ENCODE results near the gene NUDCD3. TPM values are rescaled to one million over a fixed set of nuclear protein-coding genes. Genes with fewer than 3 reads are reported as not detected.

Gene NUDCD3
- total and polyA plus RNA-seq, 10 donors: 21.7 to 97.9 (median 41.3) TPM

DNA sequence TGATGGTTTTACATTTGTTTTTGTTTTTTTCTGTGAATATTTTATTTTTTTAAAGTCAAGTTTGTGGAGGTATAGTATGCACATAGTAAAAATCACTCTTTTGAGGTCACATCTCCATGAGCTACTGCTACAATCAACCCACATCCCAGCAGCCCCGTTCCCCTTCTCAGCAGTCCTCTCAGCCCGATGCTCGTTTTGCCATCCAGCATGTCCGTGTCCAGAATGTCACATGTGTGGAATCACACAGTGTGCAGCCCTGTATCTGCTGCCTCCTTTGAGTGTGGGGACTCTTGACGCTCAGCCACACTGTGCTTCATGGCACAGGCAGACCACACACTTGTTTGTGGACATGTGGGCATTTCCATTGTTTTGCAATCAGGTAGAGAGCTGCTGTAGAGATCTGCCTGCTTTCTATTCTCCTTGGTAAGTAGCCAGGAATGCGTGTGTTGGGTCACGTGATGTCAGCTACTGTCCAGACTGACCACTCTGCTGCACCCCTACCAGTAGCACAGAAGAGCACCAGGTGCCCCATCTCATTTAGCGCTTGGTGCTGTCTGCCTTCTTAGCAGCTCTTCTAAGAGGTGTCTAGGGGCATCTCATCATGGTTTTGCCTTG lies 93.4 kb downstream of the NUDCD3 start:
- H3K27ac ChIP-seq: no peak overlapping the region
- peaks cover 2 to 98% (median 34%) of the 10 kb centered on the region in 6 donors for H3K36me3 ChIP-seq
- WGBS, 5 donors: 84 to 96% (median 89%) methylated on average over 8 of the region's 8 CpGs
- intact Hi-C loops (cut with DNase I; ENCODE audit: low total_unique reads): no loop called here
- no peak for DNase-seq
- H3K4me1 ChIP-seq: peaks cover 0 to 17% (median 0%) of the 10 kb centered on the region in 6 donors
- no peak overlapping the region for H3K4me3 ChIP-seq
- no peaks in the 10 kb centered on the region for H3K9me3 ChIP-seq
- H3K27me3 ChIP-seq (replicated peaks in 1 of 7): no peaks in the 10 kb centered on the region
- TF ChIP-seq POLR2A (IDR thresholded peaks at IDR 0.05) (no peak), POLR2AphosphoS5 (IDR thresholded peaks at IDR 0.05) (no peak)
- TF ChIP-seq, protein P1, sequence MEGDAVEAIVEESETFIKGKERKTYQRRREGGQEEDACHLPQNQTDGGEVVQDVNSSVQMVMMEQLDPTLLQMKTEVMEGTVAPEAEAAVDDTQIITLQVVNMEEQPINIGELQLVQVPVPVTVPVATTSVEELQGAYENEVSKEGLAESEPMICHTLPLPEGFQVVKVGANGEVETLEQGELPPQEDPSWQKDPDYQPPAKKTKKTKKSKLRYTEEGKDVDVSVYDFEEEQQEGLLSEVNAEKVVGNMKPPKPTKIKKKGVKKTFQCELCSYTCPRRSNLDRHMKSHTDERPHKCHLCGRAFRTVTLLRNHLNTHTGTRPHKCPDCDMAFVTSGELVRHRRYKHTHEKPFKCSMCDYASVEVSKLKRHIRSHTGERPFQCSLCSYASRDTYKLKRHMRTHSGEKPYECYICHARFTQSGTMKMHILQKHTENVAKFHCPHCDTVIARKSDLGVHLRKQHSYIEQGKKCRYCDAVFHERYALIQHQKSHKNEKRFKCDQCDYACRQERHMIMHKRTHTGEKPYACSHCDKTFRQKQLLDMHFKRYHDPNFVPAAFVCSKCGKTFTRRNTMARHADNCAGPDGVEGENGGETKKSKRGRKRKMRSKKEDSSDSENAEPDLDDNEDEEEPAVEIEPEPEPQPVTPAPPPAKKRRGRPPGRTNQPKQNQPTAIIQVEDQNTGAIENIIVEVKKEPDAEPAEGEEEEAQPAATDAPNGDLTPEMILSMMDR (IDR thresholded peaks at IDR 0.05 in 8 of 11, conservative IDR thresholded peaks at IDR 0.05 in 3 of 11): no peak

DNA sequence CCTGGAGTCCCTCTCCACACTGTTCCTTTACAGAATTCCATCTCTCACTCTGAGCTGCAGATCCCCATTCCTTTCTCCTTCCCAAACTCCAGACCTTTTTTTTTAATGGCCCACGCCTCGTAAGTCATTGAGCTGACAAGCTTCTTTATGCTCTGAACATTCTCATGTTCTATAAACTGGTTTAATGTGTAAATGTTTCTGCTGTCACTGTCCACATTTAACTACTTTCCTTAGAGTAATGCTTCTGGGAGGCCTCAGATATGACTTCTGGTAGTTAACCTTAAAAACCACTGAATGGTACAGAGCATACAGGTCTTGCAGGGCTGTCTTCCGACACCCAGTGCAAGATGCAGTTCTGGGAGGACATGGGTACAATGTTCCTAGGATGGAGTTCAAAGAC lies 94.0 kb downstream of the NUDCD3 start:
- intact Hi-C loops (cut with DNase I; ENCODE audit: low total_unique reads): no loop called here
- no peaks in the 10 kb centered on the region for H3K9me3 ChIP-seq
- TF ChIP-seq, protein P1 (IDR thresholded peaks at IDR 0.05 in 8 of 11, conservative IDR thresholded peaks at IDR 0.05 in 3 of 11): no peak
- TF ChIP-seq POLR2AphosphoS5 (IDR thresholded peaks at IDR 0.05) (no peak), POLR2A (IDR thresholded peaks at IDR 0.05) (no peak)
- no peak for DNase-seq
- H3K4me3 ChIP-seq: no peak overlapping the region
- peaks cover 0 to 17% (median 0%) of the 10 kb centered on the region in 6 donors for H3K4me1 ChIP-seq
- peaks cover 2 to 98% (median 33%) of the 10 kb centered on the region in 6 donors for H3K36me3 ChIP-seq
- WGBS, 5 donors: 96 to 98% (median 97%) methylated on average over 3 of the region's 3 CpGs
- H3K27ac ChIP-seq: no peak overlapping the region
- H3K27me3 ChIP-seq (replicated peaks in 1 of 7): no peaks in the 10 kb centered on the region

DNA sequence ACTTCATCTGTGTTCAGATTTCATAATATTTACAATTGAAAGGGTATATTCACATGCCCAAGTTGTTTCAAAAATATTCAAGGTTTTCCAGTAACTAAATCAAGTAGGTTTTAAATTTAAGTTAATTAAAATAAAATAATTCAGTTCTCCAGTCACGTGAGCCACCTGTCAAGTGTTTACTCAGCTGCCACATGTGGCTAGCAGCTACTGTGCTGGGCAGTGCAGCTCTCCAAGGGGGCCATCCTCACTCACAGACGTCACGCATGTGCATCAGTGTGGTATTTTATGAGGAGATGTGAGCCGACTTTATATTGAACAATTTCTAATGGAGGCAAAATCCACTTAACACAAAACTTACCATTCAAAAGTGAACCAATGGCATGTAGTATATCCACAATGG lies 95.4 kb downstream of the NUDCD3 start:
- TF ChIP-seq POLR2A (IDR thresholded peaks at IDR 0.05) (no peak), POLR2AphosphoS5 (IDR thresholded peaks at IDR 0.05) (no peak)
- TF ChIP-seq, protein P1 (IDR thresholded peaks at IDR 0.05 in 8 of 11, conservative IDR thresholded peaks at IDR 0.05 in 3 of 11): no peak
- 90 to 99% (median 96%) methylated on average over 4 of the region's 4 CpGs for WGBS, 5 donors

DNA sequence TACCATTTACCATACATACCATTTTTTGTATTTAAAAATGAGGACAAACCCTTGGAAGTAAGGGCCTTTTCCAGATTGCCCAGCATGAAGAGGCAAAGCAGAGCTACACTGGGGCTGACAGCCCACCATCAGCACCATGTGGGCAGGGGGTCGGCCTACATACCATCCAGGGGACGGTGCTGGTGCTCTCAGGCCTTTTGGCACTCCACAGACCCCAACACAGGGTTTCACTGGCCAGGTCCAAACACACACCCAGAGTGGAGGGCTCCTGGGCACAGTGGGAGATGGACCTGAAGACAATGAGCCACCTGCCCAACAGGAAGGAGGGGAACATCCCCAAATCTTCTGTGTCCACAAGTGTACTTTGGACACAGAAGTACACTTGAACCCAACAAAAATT lies 95.8 kb downstream of the NUDCD3 start:
- no peaks in the 10 kb centered on the region for H3K9me3 ChIP-seq
- no peak overlapping the region for H3K27ac ChIP-seq
- TF ChIP-seq POLR2AphosphoS5 (IDR thresholded peaks at IDR 0.05) (no peak), POLR2A (IDR thresholded peaks at IDR 0.05) (no peak)
- TF ChIP-seq, protein P1 (IDR thresholded peaks at IDR 0.05 in 8 of 11, conservative IDR thresholded peaks at IDR 0.05 in 3 of 11): no peak
- no peak overlapping the region for H3K4me3 ChIP-seq
- intact Hi-C loops (cut with DNase I; ENCODE audit: low total_unique reads): no loop called here
- 93 to 100% (median 94%) methylated on average over 2 of the region's 2 CpGs for WGBS, 5 donors
- H3K4me1 ChIP-seq: peaks cover 0 to 17% (median 0%) of the 10 kb centered on the region in 6 donors
- H3K36me3 ChIP-seq: peaks cover 2 to 98% (median 43%) of the 10 kb centered on the region in 6 donors
- DNase-seq: no peak
- no peaks in the 10 kb centered on the region for H3K27me3 ChIP-seq (replicated peaks in 1 of 7)

More for the DNA sequence above, 95.4 kb downstream of the NUDCD3 start:
- Histone ChIP-seq H3K36me3 (peaks cover 2 to 98% (median 39%) of the 10 kb centered on the region in 6 donors), H3K27me3 (replicated peaks in 1 of 7) (no peaks in the 10 kb centered on the region), H3K9me3 (no peaks in the 10 kb centered on the region), H3K4me3 (no peak overlapping the region), H3K27ac (no peak overlapping the region), H3K4me1 (peaks cover 0 to 17% (median 0%) of the 10 kb centered on the region in 6 donors)
- intact Hi-C loops (cut with DNase I; ENCODE audit: low total_unique reads): no loop called here
- DNase-seq: no peak
